Fibroblast of skin of left biceps (primary cell): ENCODE results near the gene HPSE2.
"Not testable (repeated sequence)": the region's sequence is repeated elsewhere in the genome, so short reads cannot be mapped to it uniquely, and the experiment has no call there.

Experiments used
- DNase-seq, 2 experiments: peaks; one replicate each; pipeline ENCODE4 v3.0.0-alpha.2; 2013; ENCODE audit warnings: low read depth in 2 of 2

The HPSE2 gene

GRCh38 chr10:98920360-98920759, 315.3 kb downstream of the HPSE2 start:
- no peak for DNase-seq

GRCh38 chr10:98919899-98920298, 315.8 kb downstream of the HPSE2 start:
- no peak for DNase-seq

- no peak for DNase-seq
Measured at GRCh38 chr10:98917828-98918227, 317.8 kb downstream of the HPSE2 start.

- no peak for DNase-seq
Measured at GRCh38 chr10:98916526-98917125, 319.0 kb downstream of the HPSE2 start.

- no peak for DNase-seq
Measured at GRCh38 chr10:98915911-98916310, 319.7 kb downstream of the HPSE2 start.

- DNase-seq = no peak
Measured at GRCh38 chr10:98910546-98910945, 325.1 kb downstream of the HPSE2 start.

GRCh38 chr10:98910048-98910447, 325.6 kb downstream of the HPSE2 start:
- no peak for DNase-seq

GRCh38 chr10:98908868-98909267, 326.8 kb downstream of the HPSE2 start:
- DNase-seq = no peak

GRCh38 chr10:98908247-98908646, 327.4 kb downstream of the HPSE2 start:
- not testable (repeated sequence) for DNase-seq

- DNase-seq = no peak
Measured at GRCh38 chr10:98901441-98902110, 334.1 kb downstream of the HPSE2 start.

GRCh38 chr10:98899018-98899417, 336.6 kb downstream of the HPSE2 start:
- DNase-seq = no peak

- no peak for DNase-seq
Measured at GRCh38 chr10:98892523-98892922, 343.1 kb downstream of the HPSE2 start.

GRCh38 chr10:98886686-98887085, 349.0 kb downstream of the HPSE2 start:
- no peak for DNase-seq

GRCh38 chr10:98885378-98885777, 350.3 kb downstream of the HPSE2 start:
- no peak for DNase-seq

- DNase-seq = no peak
Measured at GRCh38 chr10:98881789-98882188, 353.9 kb downstream of the HPSE2 start.

GRCh38 chr10:98880971-98881370, 354.7 kb downstream of the HPSE2 start:
- DNase-seq = no peak

- no peak for DNase-seq
Measured at GRCh38 chr10:98878921-98879320, 356.7 kb downstream of the HPSE2 start.

GRCh38 chr10:98878418-98878817, 357.2 kb downstream of the HPSE2 start:
- no peak for DNase-seq

GRCh38 chr10:98861962-98862361, 373.7 kb downstream of the HPSE2 start:
- no peak for DNase-seq

- no peak for DNase-seq
Measured at GRCh38 chr10:98858525-98858924, 377.1 kb downstream of the HPSE2 start.

GRCh38 chr10:98855403-98856189, 380.1 kb downstream of the HPSE2 start:
- DNase-seq = no peak

- DNase-seq = no peak
Measured at GRCh38 chr10:98852686-98853085, 383.0 kb downstream of the HPSE2 start.

GRCh38 chr10:98848361-98848760, 387.3 kb downstream of the HPSE2 start:
- DNase-seq = no peak
